Esophagus squamous epithelium (tissue), 5 donors: ENCODE data around the gene CKLF. TPM values are rescaled to one million over a fixed set of nuclear protein-coding genes. Genes with fewer than 3 reads are reported as not detected.
A peak's percentile ranks its signal among the peaks of the same experiment; 100 is the strongest.

ENCODE experiments used
- DNase-seq: peaks from one replicate; lab custom pipeline; 2025; lab: John Stamatoyannopoulos, UW
- H3K27ac ChIP-seq, 4 donors: fragments of 200-600 bp; sonication (generic); one replicate each; pipeline ENCODE4 v1.5.1; 2016 to 2019; ENCODE audit warnings: mild to moderate bottlenecking in 1 of 4
- H3K27me3 ChIP-seq, 4 donors: fragments of 200-600 bp; sonication (generic); 1 replicate in 3 of 4; 2 replicates in 1 of 4; pipeline versions ENCODE4 v1.5.1 to v1.6.0; 2017 to 2021; ENCODE audit warnings: antibody characterized with exemption in 1 of 4
- H3K36me3 ChIP-seq, 3 donors: fragments of 200-600 bp; sonication (generic); one replicate each; pipeline ENCODE4 v1.5.1; 2016 to 2019
- H3K4me1 ChIP-seq, 3 donors: fragments of 200-600 bp; sonication (generic); one replicate each; pipeline ENCODE4 v1.5.1; 2017 to 2019
- H3K4me3 ChIP-seq, 4 donors: fragments of 200-600 bp; sonication (generic); 1 replicate in 3 of 4; 2 replicates in 1 of 4; pipeline ENCODE4 v1.5.1; 2016 to 2019; ENCODE audit warnings: mild to moderate bottlenecking in 2 of 4, moderate library complexity in 1 of 4
- H3K9me3 ChIP-seq, 3 donors: fragments of 200-600 bp; sonication (generic); one replicate each; pipeline ENCODE4 v1.5.1; 2016 to 2019
- CTCF ChIP-seq, 6 experiments: fragments of 450-650 bp in 4 of 6; fragments of 200-600 bp in 2 of 6; sonication (generic) in 2 of 6; IDR thresholded peaks; one replicate each; pipeline ENCODE4 v1.5.1; 2016 to 2019; ENCODE audit warnings: antibody characterized with exemption in 6 of 6, mild to moderate bottlenecking in 4 of 6, moderate library complexity in 4 of 6
- POLR2A ChIP-seq, 4 donors: fragments of 450-650 bp; IDR thresholded peaks; one replicate each; pipeline ENCODE4 v1.6.1; 2017; ENCODE audit warnings: antibody characterized with exemption in 4 of 4, mild to moderate bottlenecking in 4 of 4, moderate library complexity in 3 of 4
- WGBS, 2 donors: methylation state at CpG; one replicate each; pipeline ENCODE4 v1.1.5; 2018; 5-methylcytosine and 5-hydroxymethylcytosine counted together
- intact Hi-C: fragments of 100-400 bp; cut with DNase I; formaldehyde crosslinking; loops from one replicate; pipeline ENCODE4 v1.15.0; 2022
- total RNA-seq, 4 donors: library from RNA; depleted of rRNA; stranded (reverse); fragments of >200 nt; gene quantifications; one replicate each; pipeline ENCODE4 v1.1.0, GENCODE V29; 2016
- donor health status: DM: yes; HTN: yes; CAD: no.

The CKLF gene
- total RNA-seq, 4 donors from 2014 or later: 8.6 to 34.1 (median 16.9) TPM

DNA sequence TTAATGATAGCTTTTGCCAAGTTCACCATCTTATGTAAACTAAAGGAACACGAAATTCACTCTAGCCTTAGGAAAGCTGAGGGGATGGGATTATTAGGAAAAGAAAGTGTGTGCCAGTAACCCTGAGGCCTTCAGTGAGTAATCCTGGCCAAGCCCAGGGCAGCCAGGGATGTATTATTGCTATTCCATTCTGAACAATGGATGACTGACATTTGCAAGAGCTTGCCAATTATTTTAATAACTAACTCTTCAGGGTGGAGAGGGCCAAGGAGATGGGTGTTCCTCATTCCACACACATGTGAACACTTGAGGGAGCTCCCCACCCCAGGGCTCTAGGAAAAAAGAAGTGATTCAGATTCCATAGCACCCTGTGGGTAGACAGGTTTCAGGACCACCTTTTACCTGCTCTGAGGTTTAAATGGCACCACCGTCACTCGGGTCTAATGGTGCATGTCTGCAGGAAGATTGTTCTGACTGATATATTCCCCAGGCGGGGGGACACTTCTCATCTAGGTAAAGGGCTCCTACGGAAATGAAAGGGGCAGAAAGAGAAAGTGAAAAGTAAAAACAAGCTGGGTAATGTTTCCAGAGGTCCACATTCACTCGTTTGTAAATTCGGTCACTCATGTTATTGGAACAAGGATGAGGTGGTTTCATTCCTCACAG, 44.0 kb upstream of the CKLF start:
- intact Hi-C loops: no loop called here
- H3K4me3 ChIP-seq: peak overlapping the region in 1 of 4 donors; percentile 15
- peak overlapping the region; percentile 59 to 85 (median 62) for H3K27ac ChIP-seq
- peaks cover 47 to 76% (median 48%) of the 10 kb centered on the region in 3 donors for H3K4me1 ChIP-seq
- H3K27me3 ChIP-seq: no peaks in the 10 kb centered on the region
- DNase-seq: no peak
- H3K36me3 ChIP-seq: no peaks in the 10 kb centered on the region
- TF ChIP-seq CTCF (IDR thresholded peaks at IDR 0.05) (no peak), POLR2A (IDR thresholded peaks at IDR 0.05) (no peak)
- no peaks in the 10 kb centered on the region for H3K9me3 ChIP-seq
- 25 to 51% methylated on average over 7 of the region's 7 CpGs for WGBS, 2 donors

GRCh38 chr16:66508914-66509496, 43.4 kb upstream of the CKLF start:
- WGBS, 2 donors: 58 to 66% methylated on average over 9 of the region's 9 CpGs
- Histone ChIP-seq H3K27me3 (no peaks in the 10 kb centered on the region), H3K4me1 (peaks cover 53 to 76% (median 54%) of the 10 kb centered on the region in 3 donors), H3K27ac (peak overlapping the region; percentile 59 to 85 (median 62)), H3K36me3 (peaks cover 0 to 4% (median 0%) of the 10 kb centered on the region in 3 donors), H3K4me3 (peak overlapping the region in 1 of 4 donors; percentile 15), H3K9me3 (no peaks in the 10 kb centered on the region)
- no peak for DNase-seq
- TF ChIP-seq CTCF (IDR thresholded peaks at IDR 0.05) (no peak), POLR2A (IDR thresholded peaks at IDR 0.05) (no peak)
- intact Hi-C loops: no loop called here

DNA sequence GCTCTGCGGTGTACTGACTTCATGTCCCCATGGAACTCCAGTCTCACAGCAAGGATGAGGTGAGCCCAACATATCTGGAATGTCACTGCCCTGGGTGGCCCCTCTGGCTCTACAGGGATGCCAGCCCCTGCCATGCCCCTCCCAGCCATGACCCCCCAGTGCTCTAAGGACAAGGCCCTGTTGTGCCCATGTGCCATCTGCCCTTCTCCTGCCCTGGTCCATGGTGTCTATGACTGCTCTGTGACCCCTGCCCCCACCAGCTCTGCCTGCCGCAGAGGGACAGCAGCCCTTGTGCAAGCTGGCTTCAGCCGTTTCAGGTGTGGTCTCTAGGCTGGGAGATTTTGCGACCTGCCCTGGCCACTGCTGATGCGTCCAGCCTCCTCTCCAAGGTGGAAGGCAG, 42.8 kb upstream of the CKLF start:
- no peak overlapping the region for H3K4me3 ChIP-seq
- WGBS, 2 donors: 97 to 100% methylated on average over 1 of the region's 5 CpGs
- H3K36me3 ChIP-seq: peaks cover 0 to 4% (median 0%) of the 10 kb centered on the region in 3 donors
- no peaks in the 10 kb centered on the region for H3K27me3 ChIP-seq
- intact Hi-C loops: no loop called here
- no peak for DNase-seq
- no peak for TF ChIP-seq POLR2A (IDR thresholded peaks at IDR 0.05)
- no peak for TF ChIP-seq CTCF (IDR thresholded peaks at IDR 0.05)
- H3K27ac ChIP-seq: peak overlapping the region in 3 of 4 donors; percentile 19 to 85 (median 64)
- no peaks in the 10 kb centered on the region for H3K9me3 ChIP-seq
- H3K4me1 ChIP-seq: peaks cover 54 to 79% (median 54%) of the 10 kb centered on the region in 3 donors

DNA sequence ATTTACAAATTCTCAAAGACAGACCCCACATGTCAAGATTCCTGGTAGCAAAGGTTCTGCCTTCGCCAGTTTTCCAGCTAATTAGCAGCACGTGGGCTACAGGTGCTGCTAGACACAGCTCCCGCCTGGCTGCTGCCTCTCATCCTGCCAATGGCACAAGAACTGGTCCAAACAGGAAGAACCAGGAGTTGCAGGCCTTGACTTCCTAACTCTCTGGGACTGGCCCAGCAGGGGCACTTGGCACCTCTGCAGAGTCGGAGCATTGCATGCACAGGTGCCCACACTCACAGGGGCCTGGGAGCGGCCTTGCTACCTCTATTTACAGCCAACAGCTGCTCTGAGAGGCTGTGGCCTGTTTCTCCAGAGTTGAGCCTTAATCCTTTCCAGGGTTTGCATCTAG, 42.1 kb upstream of the CKLF start:
- TF ChIP-seq CTCF (IDR thresholded peaks at IDR 0.05): no peak
- no peak for TF ChIP-seq POLR2A (IDR thresholded peaks at IDR 0.05)
- Histone ChIP-seq H3K27ac (peak overlapping the region; percentile 66 to 87 (median 80)), H3K9me3 (no peaks in the 10 kb centered on the region), H3K27me3 (no peaks in the 10 kb centered on the region), H3K4me3 (no peak overlapping the region), H3K4me1 (peaks cover 56 to 86% (median 56%) of the 10 kb centered on the region in 3 donors), H3K36me3 (peaks cover 0 to 5% (median 0%) of the 10 kb centered on the region in 3 donors)
- intact Hi-C loops: no loop called here
- 60 to 66% methylated on average over 5 of the region's 5 CpGs for WGBS, 2 donors
- no peak for DNase-seq
